Neuronal stem cell (in vitro differentiated cells): Measurements from ENCODE around the gene HNF1B.

Experiments used
- DNase-seq: peaks from one replicate; pipeline ENCODE4 v3.0.0-alpha.2; 2013; ENCODE audit warnings: low spot score
- H2AFZ ChIP-seq: one replicate; pipeline ENCODE4 v1.6.1; 2013; ENCODE audit warnings: mild to moderate bottlenecking, low read length, inconsistent platforms
- H2AK5ac ChIP-seq: 2 replicates; pipeline ENCODE4 v1.6.1; 2013; ENCODE audit warnings: low read depth, mild to moderate bottlenecking, inconsistent platforms, low read length, moderate library complexity, mixed read lengths
- H2BK120ac ChIP-seq: 2 replicates; pipeline ENCODE4 v1.6.1; 2013; ENCODE audit warnings: low read depth, mild to moderate bottlenecking, inconsistent platforms, low read length, moderate library complexity, mixed read lengths
- H2BK12ac ChIP-seq: one replicate; pipeline ENCODE4 v1.6.1; 2013; ENCODE audit warnings: low read length, inconsistent platforms
- H2BK15ac ChIP-seq: 2 replicates; pipeline ENCODE4 v1.6.1; 2013; ENCODE audit warnings: mild to moderate bottlenecking, low read length, inconsistent platforms, mixed read lengths
- H2BK5ac ChIP-seq: one replicate; pipeline ENCODE4 v1.6.1; 2013; ENCODE audit warnings: inconsistent platforms, mild to moderate bottlenecking, low read length, moderate library complexity
- H3K14ac ChIP-seq: one replicate; pipeline ENCODE4 v1.6.1; 2013; ENCODE audit warnings: low read length, inconsistent platforms
- H3K18ac ChIP-seq: 2 replicates; pipeline ENCODE4 v1.6.1; 2013; ENCODE audit warnings: low read length, inconsistent platforms
- H3K23ac ChIP-seq: 2 replicates; pipeline ENCODE4 v1.6.1; 2013; ENCODE audit warnings: low read depth, mild to moderate bottlenecking, mixed read lengths, low read length, inconsistent platforms; ENCODE audit not compliant: poor library complexity
- H3K27ac ChIP-seq: replicated peaks from 3 replicates; pipeline ENCODE4 v1.5.1; 2013; ENCODE audit warnings: low read length, inconsistent platforms
- H3K27me3 ChIP-seq, 3 experiments: 2 replicates each; pipeline ENCODE4 v1.6.1; 2013; ENCODE audit warnings: low read length in 3 of 3, mild to moderate bottlenecking in 2 of 3, inconsistent platforms in 1 of 3, low read depth in 1 of 3, mixed read lengths in 1 of 3, moderate library complexity in 1 of 3; ENCODE audit not compliant: control insufficient read depth in 3 of 3, insufficient read depth in 3 of 3
- H3K36me3 ChIP-seq, 2 donors: replicated peaks in 1 of 2; 2 replicates each; pipeline ENCODE4 v1.6.1; 2013; ENCODE audit warnings: low read length in 2 of 2; ENCODE audit not compliant: control insufficient read depth in 2 of 2, insufficient read depth in 2 of 2
- H3K4ac ChIP-seq: 2 replicates; pipeline ENCODE4 v1.6.1; 2013; ENCODE audit warnings: inconsistent platforms, mild to moderate bottlenecking, low read length, moderate library complexity
- H3K4me1 ChIP-seq, 2 donors: 1 replicate in 1 of 2; 2 replicates in 1 of 2; pipeline ENCODE4 v1.6.1; 2013; ENCODE audit warnings: low read length in 2 of 2, low read depth in 1 of 2; ENCODE audit not compliant: control insufficient read depth in 2 of 2, insufficient read depth in 1 of 2
- H3K4me2 ChIP-seq: one replicate; pipeline ENCODE4 v1.6.1; 2013; ENCODE audit warnings: mild to moderate bottlenecking, low read length, inconsistent platforms; ENCODE audit not compliant: insufficient read depth, poor library complexity, severe bottlenecking
- H3K4me3 ChIP-seq, 2 donors: 2 replicates each; pipeline ENCODE4 v1.5.1; 2013; ENCODE audit warnings: low read length in 2 of 2, mild to moderate bottlenecking in 2 of 2, inconsistent platforms in 1 of 2, moderate library complexity in 1 of 2
- H3K79me1 ChIP-seq: one replicate; pipeline ENCODE4 v1.6.1; 2013; ENCODE audit warnings: low read depth, mild to moderate bottlenecking, inconsistent platforms, low read length, moderate library complexity
- H3K9ac ChIP-seq: one replicate; pipeline ENCODE4 v1.6.1; 2013; ENCODE audit warnings: mild to moderate bottlenecking, low read depth, low read length, inconsistent platforms; ENCODE audit not compliant: poor library complexity
- H3K9me3 ChIP-seq, 2 donors: replicated peaks in 1 of 2; 2 replicates each; pipeline versions ENCODE3 to v1.6.1; 2013; ENCODE audit warnings: low read length in 2 of 2, mild to moderate bottlenecking in 2 of 2, inconsistent platforms in 1 of 2, low read depth in 1 of 2, mixed read lengths in 1 of 2, moderate library complexity in 1 of 2; ENCODE audit not compliant: control insufficient read depth in 2 of 2, insufficient read depth in 1 of 2
- H4K8ac ChIP-seq: one replicate; pipeline ENCODE4 v1.6.1; 2013; ENCODE audit warnings: low read depth, mild to moderate bottlenecking, inconsistent platforms, low read length, moderate library complexity
- H4K91ac ChIP-seq: one replicate; pipeline ENCODE4 v1.6.1; 2013; ENCODE audit warnings: low read length, low read depth, mild to moderate bottlenecking, inconsistent platforms; ENCODE audit not compliant: poor library complexity
- WGBS, 2 donors: extraction: QIAGEN DNeasy Blood & Tissue Kit; methylation state at CpG; one replicate each; pipeline ENCODE4 v1.1.7; 2013; ENCODE audit warnings: missing lambda C conversion rate in 2 of 2, mixed read lengths in 1 of 2; ENCODE audit not compliant: insufficient read length in 2 of 2, insufficient replicate concordance in 1 of 2; ENCODE audit errors: extremely low coverage in 2 of 2; 5-methylcytosine and 5-hydroxymethylcytosine counted together

The HNF1B gene

GRCh38 chr17:37697381-37697780 is 47.5 kb downstream of the HNF1B start:
- Histone ChIP-seq H3K4me2 (no peak overlapping the region), H3K4me3 (no peak overlapping the region), H3K36me3 (no peaks in the 10 kb centered on the region), H3K79me1 (no peaks in the 10 kb centered on the region), H3K4me1 (peaks cover 0 to 4% of the 10 kb centered on the region in 2 donors), H4K8ac (no peak overlapping the region), H3K9me3 (no peaks in the 10 kb centered on the region), H3K27ac (no peak overlapping the region), H3K18ac (no peak overlapping the region), H3K23ac (no peak overlapping the region), H2AK5ac (no peak overlapping the region), H3K9ac (no peak overlapping the region), H2BK5ac (no peak overlapping the region), H3K4ac (no peak overlapping the region), H3K27me3 (peaks cover 0 to 4% (median 0%) of the 10 kb centered on the region in 3 experiments), H3K14ac (no peak overlapping the region), H2BK120ac (no peak overlapping the region), H4K91ac (no peak overlapping the region), H2BK12ac (no peak overlapping the region), H2BK15ac (no peak overlapping the region), H2AFZ (no peak overlapping the region)
- WGBS, 2 donors = no CpG with 5 or more reads among the region's 8 CpGs
- no peak for DNase-seq

DNA sequence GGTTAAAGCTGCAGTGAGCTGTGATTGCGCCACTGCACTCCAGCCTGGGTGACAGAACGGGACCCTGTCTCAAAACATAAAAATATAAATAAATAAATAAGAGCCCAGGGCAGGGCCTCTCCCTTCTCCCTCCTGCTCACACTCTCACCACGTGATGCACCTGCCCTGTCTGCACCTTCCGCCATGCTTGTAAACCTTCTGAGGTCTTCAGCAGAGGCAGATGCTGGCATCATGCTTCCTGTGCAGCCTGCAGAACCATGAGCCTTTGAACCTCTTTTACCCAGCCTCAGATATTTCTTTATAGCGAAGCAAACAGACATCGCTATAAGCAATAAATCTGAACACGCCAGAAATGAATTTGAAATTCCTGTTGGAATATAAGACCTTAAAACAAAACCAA is 48.5 kb downstream of the HNF1B start:
- H3K4me2 ChIP-seq = no peak overlapping the region
- H2BK120ac ChIP-seq = no peak overlapping the region
- no peak overlapping the region for H2AK5ac ChIP-seq
- peaks cover 0 to 4% of the 10 kb centered on the region in 2 donors for H3K4me1 ChIP-seq
- H3K14ac ChIP-seq = no peak overlapping the region
- no peak overlapping the region for H2BK12ac ChIP-seq
- no peaks in the 10 kb centered on the region for H3K79me1 ChIP-seq
- WGBS, 2 donors = no CpG with 5 or more reads among the region's 7 CpGs
- no peak overlapping the region for H3K9ac ChIP-seq
- no peak overlapping the region for H4K8ac ChIP-seq
- no peak overlapping the region for H3K18ac ChIP-seq
- H4K91ac ChIP-seq = no peak overlapping the region
- DNase-seq = no peak
- H3K23ac ChIP-seq = no peak overlapping the region
- H3K27ac ChIP-seq = no peak overlapping the region
- no peak overlapping the region for H2BK5ac ChIP-seq
- H3K9me3 ChIP-seq = no peaks in the 10 kb centered on the region
- no peaks in the 10 kb centered on the region for H3K36me3 ChIP-seq
- H3K27me3 ChIP-seq = peaks cover 0 to 6% (median 0%) of the 10 kb centered on the region in 3 experiments
- H2AFZ ChIP-seq = no peak overlapping the region
- H2BK15ac ChIP-seq = no peak overlapping the region
- H3K4me3 ChIP-seq = no peak overlapping the region
- H3K4ac ChIP-seq = no peak overlapping the region

- no peak overlapping the region for H3K4ac ChIP-seq
- no peaks in the 10 kb centered on the region for H3K79me1 ChIP-seq
- no peak for DNase-seq
- H4K8ac ChIP-seq = no peak overlapping the region
- no peaks in the 10 kb centered on the region for H3K36me3 ChIP-seq
- peaks cover 0 to 9% (median 0%) of the 10 kb centered on the region in 3 experiments for H3K27me3 ChIP-seq
- no peak overlapping the region for H3K14ac ChIP-seq
- no peak overlapping the region for H3K23ac ChIP-seq
- H4K91ac ChIP-seq = no peak overlapping the region
- WGBS, 2 donors = no CpG with 5 or more reads among the region's 1 CpG
- H3K4me2 ChIP-seq = no peak overlapping the region
- H2AFZ ChIP-seq = no peak overlapping the region
- H2BK5ac ChIP-seq = no peak overlapping the region
- no peak overlapping the region for H3K9ac ChIP-seq
- no peak overlapping the region for H3K27ac ChIP-seq
- no peak overlapping the region for H2BK120ac ChIP-seq
- no peak overlapping the region for H2AK5ac ChIP-seq
- H3K4me1 ChIP-seq = peaks cover 0 to 4% of the 10 kb centered on the region in 2 donors
- H3K9me3 ChIP-seq = no peaks in the 10 kb centered on the region
- no peak overlapping the region for H3K18ac ChIP-seq
- no peak overlapping the region for H3K4me3 ChIP-seq
- no peak overlapping the region for H2BK12ac ChIP-seq
- no peak overlapping the region for H2BK15ac ChIP-seq
Measured at GRCh38 chr17:37695726-37696125, 49.1 kb downstream of the HNF1B start.

- Histone ChIP-seq H3K4me3 (no peak overlapping the region), H4K91ac (no peak overlapping the region), H3K4ac (no peak overlapping the region), H2AK5ac (no peak overlapping the region), H2BK5ac (no peak overlapping the region), H3K36me3 (no peaks in the 10 kb centered on the region), H2BK120ac (no peak overlapping the region), H3K27ac (no peak overlapping the region), H3K23ac (no peak overlapping the region), H4K8ac (no peak overlapping the region), H3K9ac (no peak overlapping the region), H3K9me3 (no peaks in the 10 kb centered on the region), H3K4me2 (no peak overlapping the region), H2BK15ac (no peak overlapping the region), H3K14ac (no peak overlapping the region), H3K79me1 (no peaks in the 10 kb centered on the region), H2AFZ (no peak overlapping the region), H3K18ac (no peak overlapping the region), H3K27me3 (peaks cover 0 to 15% (median 0%) of the 10 kb centered on the region in 3 experiments), H2BK12ac (no peak overlapping the region), H3K4me1 (peaks cover 0 to 4% of the 10 kb centered on the region in 2 donors)
- WGBS, 2 donors = no CpG with 5 or more reads among the region's 3 CpGs
- DNase-seq = no peak
Measured at GRCh38 chr17:37694734-37695133, 50.1 kb downstream of the HNF1B start.
